IPS-20b (cell line): ENCODE measurements around the gene MICAL3.

ENCODE experiments used
- H3K27ac ChIP-seq: one replicate; pipeline ENCODE4 v1.5.1; 2013; ENCODE audit warnings: low read length
- H3K27me3 ChIP-seq: 2 replicates; pipeline ENCODE4 v1.6.1; 2013; ENCODE audit warnings: mild to moderate bottlenecking, low read length, inconsistent platforms; ENCODE audit not compliant: insufficient read depth
- H3K36me3 ChIP-seq: 2 replicates; pipeline ENCODE4 v1.6.1; 2013; ENCODE audit warnings: low read depth, mild to moderate bottlenecking, inconsistent platforms, low read length, moderate library complexity; ENCODE audit not compliant: insufficient read depth
- H3K4me1 ChIP-seq: 2 replicates; pipeline ENCODE4 v1.6.1; 2013; ENCODE audit warnings: mild to moderate bottlenecking, control low read depth, inconsistent platforms, low read length, moderate library complexity; ENCODE audit not compliant: insufficient read depth
- H3K4me3 ChIP-seq: 2 replicates; pipeline ENCODE4 v1.5.1; 2013; ENCODE audit warnings: mild to moderate bottlenecking, low read length, inconsistent platforms
- H3K9ac ChIP-seq: 2 replicates; pipeline ENCODE4 v1.6.1; 2013; ENCODE audit warnings: low read depth, mild to moderate bottlenecking, inconsistent platforms, low read length, moderate library complexity
- H3K9me3 ChIP-seq: 2 replicates; pipeline ENCODE4 v1.6.1; 2013; ENCODE audit warnings: mild to moderate bottlenecking, low read depth, low read length, inconsistent platforms; ENCODE audit not compliant: insufficient read depth

The MICAL3 gene

GRCh38 chr22:17919276-17920144 is 104.9 kb downstream of the MICAL3 start:
- Histone ChIP-seq H3K27ac (no peak overlapping the region), H3K4me3 (no peak overlapping the region), H3K9ac (no peak overlapping the region), H3K4me1 (peaks cover 40% of the 10 kb centered on the region), H3K9me3 (no peaks in the 10 kb centered on the region), H3K36me3 (no peaks in the 10 kb centered on the region), H3K27me3 (no peaks in the 10 kb centered on the region)

- no peak overlapping the region for H3K4me3 ChIP-seq
- no peaks in the 10 kb centered on the region for H3K27me3 ChIP-seq
- H3K36me3 ChIP-seq, result no peaks in the 10 kb centered on the region
- no peak overlapping the region for H3K27ac ChIP-seq
- no peaks in the 10 kb centered on the region for H3K9me3 ChIP-seq
- no peak overlapping the region for H3K9ac ChIP-seq
- H3K4me1 ChIP-seq, result peaks cover 39% of the 10 kb centered on the region
Measured at GRCh38 chr22:17918840-17919239, 105.5 kb downstream of the MICAL3 start.

GRCh38 chr22:17917490-17917983 is 106.8 kb downstream of the MICAL3 start:
- Histone ChIP-seq H3K27me3 (no peaks in the 10 kb centered on the region), H3K27ac (no peak overlapping the region), H3K4me3 (no peak overlapping the region), H3K9me3 (no peaks in the 10 kb centered on the region), H3K4me1 (peaks cover 30% of the 10 kb centered on the region), H3K36me3 (no peaks in the 10 kb centered on the region), H3K9ac (no peak overlapping the region)

GRCh38 chr22:17916226-17916889 is 108.0 kb downstream of the MICAL3 start:
- Histone ChIP-seq H3K4me3 (no peak overlapping the region), H3K9me3 (no peaks in the 10 kb centered on the region)

GRCh38 chr22:17915676-17916075 is 108.7 kb downstream of the MICAL3 start:
- Histone ChIP-seq H3K36me3 (no peaks in the 10 kb centered on the region), H3K4me3 (no peak overlapping the region), H3K27ac (no peak overlapping the region), H3K9ac (no peak overlapping the region), H3K9me3 (no peaks in the 10 kb centered on the region), H3K4me1 (peaks cover 23% of the 10 kb centered on the region), H3K27me3 (no peaks in the 10 kb centered on the region)

More at GRCh38 chr22:17916226-17916889, 108.0 kb downstream of the MICAL3 start:
- H3K9ac ChIP-seq, result no peak overlapping the region
- H3K4me1 ChIP-seq, result peaks cover 24% of the 10 kb centered on the region
- H3K27me3 ChIP-seq, result no peaks in the 10 kb centered on the region
- no peaks in the 10 kb centered on the region for H3K36me3 ChIP-seq
- no peak overlapping the region for H3K27ac ChIP-seq

GRCh38 chr22:17915188-17915587 is 109.2 kb downstream of the MICAL3 start:
- H3K9ac ChIP-seq, result no peak overlapping the region
- H3K36me3 ChIP-seq, result no peaks in the 10 kb centered on the region
- no peaks in the 10 kb centered on the region for H3K27me3 ChIP-seq
- H3K9me3 ChIP-seq, result no peaks in the 10 kb centered on the region
- H3K4me3 ChIP-seq, result no peak overlapping the region
- H3K27ac ChIP-seq, result no peak overlapping the region
- H3K4me1 ChIP-seq, result peaks cover 19% of the 10 kb centered on the region

- peaks cover 12% of the 10 kb centered on the region for H3K4me1 ChIP-seq
- H3K27ac ChIP-seq, result no peak overlapping the region
- H3K9ac ChIP-seq, result no peak overlapping the region
- no peaks in the 10 kb centered on the region for H3K9me3 ChIP-seq
- no peaks in the 10 kb centered on the region for H3K36me3 ChIP-seq
- H3K4me3 ChIP-seq, result no peak overlapping the region
- no peaks in the 10 kb centered on the region for H3K27me3 ChIP-seq
Measured at GRCh38 chr22:17914474-17914873, 109.9 kb downstream of the MICAL3 start.

- Histone ChIP-seq H3K9ac (no peak overlapping the region), H3K36me3 (no peaks in the 10 kb centered on the region), H3K27ac (no peak overlapping the region), H3K9me3 (no peaks in the 10 kb centered on the region), H3K4me3 (no peak overlapping the region), H3K27me3 (no peaks in the 10 kb centered on the region), H3K4me1 (peaks cover 6% of the 10 kb centered on the region)
Measured at GRCh38 chr22:17913801-17914347, 110.5 kb downstream of the MICAL3 start.

- Histone ChIP-seq H3K27me3 (no peaks in the 10 kb centered on the region), H3K9me3 (no peaks in the 10 kb centered on the region), H3K36me3 (no peaks in the 10 kb centered on the region), H3K4me1 (peaks cover 6% of the 10 kb centered on the region), H3K9ac (no peak overlapping the region), H3K27ac (no peak overlapping the region), H3K4me3 (no peak overlapping the region)
Measured at GRCh38 chr22:17912945-17913721, 111.2 kb downstream of the MICAL3 start.

GRCh38 chr22:17911887-17912286 is 112.5 kb downstream of the MICAL3 start:
- Histone ChIP-seq H3K9me3 (no peaks in the 10 kb centered on the region), H3K4me3 (no peak overlapping the region), H3K27ac (no peak overlapping the region), H3K4me1 (peaks cover 6% of the 10 kb centered on the region), H3K9ac (no peak overlapping the region), H3K36me3 (peaks cover under 1% of the 10 kb centered on the region; the same call in 1 of the 2 replicates), H3K27me3 (no peaks in the 10 kb centered on the region)

GRCh38 chr22:17911312-17911705 is 113.1 kb downstream of the MICAL3 start:
- peaks cover 6% of the 10 kb centered on the region for H3K36me3 ChIP-seq
- no peak overlapping the region for H3K4me3 ChIP-seq
- H3K27me3 ChIP-seq, result no peaks in the 10 kb centered on the region
- H3K9ac ChIP-seq, result no peak overlapping the region
- no peaks in the 10 kb centered on the region for H3K9me3 ChIP-seq
- no peak overlapping the region for H3K27ac ChIP-seq
- H3K4me1 ChIP-seq, result peaks cover 6% of the 10 kb centered on the region
